Measurements from ENCODE around the gene MYO5A.

Gene MYO5A

GRCh38 chr15:52518487-52519371 is 10.0 kb downstream of the MYO5A start:
- TF ChIP-seq, protein P1, sequence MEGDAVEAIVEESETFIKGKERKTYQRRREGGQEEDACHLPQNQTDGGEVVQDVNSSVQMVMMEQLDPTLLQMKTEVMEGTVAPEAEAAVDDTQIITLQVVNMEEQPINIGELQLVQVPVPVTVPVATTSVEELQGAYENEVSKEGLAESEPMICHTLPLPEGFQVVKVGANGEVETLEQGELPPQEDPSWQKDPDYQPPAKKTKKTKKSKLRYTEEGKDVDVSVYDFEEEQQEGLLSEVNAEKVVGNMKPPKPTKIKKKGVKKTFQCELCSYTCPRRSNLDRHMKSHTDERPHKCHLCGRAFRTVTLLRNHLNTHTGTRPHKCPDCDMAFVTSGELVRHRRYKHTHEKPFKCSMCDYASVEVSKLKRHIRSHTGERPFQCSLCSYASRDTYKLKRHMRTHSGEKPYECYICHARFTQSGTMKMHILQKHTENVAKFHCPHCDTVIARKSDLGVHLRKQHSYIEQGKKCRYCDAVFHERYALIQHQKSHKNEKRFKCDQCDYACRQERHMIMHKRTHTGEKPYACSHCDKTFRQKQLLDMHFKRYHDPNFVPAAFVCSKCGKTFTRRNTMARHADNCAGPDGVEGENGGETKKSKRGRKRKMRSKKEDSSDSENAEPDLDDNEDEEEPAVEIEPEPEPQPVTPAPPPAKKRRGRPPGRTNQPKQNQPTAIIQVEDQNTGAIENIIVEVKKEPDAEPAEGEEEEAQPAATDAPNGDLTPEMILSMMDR (IDR thresholded peaks at IDR 0.05): no peak

- TF ChIP-seq, protein P1 (IDR thresholded peaks at IDR 0.05): no peak
Observed at GRCh38 chr15:52517014-52517413, 11.7 kb downstream of the MYO5A start.

- TF ChIP-seq, protein P1 (IDR thresholded peaks at IDR 0.05): no peak
Observed at GRCh38 chr15:52515343-52515742, 13.3 kb downstream of the MYO5A start.

DNA sequence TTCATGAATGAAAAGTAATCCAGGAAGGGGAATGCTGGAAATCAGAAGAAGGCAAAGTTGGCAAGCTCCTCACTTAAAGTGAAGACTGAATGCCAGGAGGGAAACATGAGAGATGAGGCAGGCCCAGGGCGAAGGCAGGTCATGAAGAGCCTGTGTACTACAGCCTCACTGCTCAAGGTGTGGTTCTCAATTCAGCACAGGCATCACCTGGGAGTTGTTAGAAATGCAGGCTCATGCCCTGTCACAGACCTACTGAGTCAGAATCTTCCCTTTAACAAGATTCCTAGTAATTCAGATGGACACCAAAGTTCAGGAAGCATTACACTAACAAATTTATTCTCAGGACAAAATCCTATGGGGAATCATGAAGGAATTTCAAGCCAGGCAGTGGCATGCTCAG is 14.2 kb downstream of the MYO5A start:
- TF ChIP-seq, protein P1 (IDR thresholded peaks at IDR 0.05): no peak

- TF ChIP-seq, protein P1 (IDR thresholded peaks at IDR 0.05): no peak
Observed at GRCh38 chr15:52511084-52511483, 17.6 kb downstream of the MYO5A start.

DNA sequence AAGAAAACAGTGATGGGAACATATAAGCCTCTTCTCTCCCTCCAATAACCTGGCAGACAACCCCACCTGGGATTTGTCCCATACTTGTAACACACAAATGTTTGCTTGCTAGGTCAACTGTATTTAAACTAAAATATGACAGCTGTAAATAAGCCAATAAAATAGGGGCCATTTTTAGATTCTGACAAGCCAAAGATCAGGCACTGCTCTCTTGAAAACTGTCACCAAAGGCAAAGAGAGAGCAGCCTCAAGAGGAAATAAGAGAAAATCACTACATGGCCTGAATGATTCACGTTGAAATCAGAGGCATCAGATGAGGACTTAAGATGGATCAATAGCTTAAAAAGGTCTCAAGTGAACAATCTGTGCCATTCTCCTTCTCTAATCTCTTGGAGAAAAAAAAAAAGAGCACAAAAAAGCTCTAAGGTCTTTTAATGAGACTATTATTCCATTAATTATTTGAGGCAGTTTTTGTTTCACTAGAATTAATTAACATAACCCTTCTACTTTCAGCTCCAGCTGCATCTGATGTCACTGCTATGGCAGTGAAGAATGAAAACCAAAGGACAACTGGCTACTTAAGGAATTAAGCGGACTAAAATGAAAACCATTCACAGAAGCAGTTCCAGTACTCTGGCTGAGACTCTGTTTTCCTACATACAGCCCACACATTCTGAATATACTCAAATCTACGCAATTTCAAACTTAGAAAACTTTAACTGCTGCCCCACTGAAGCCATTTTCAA is 19.0 kb downstream of the MYO5A start:
- TF ChIP-seq, protein P1 (IDR thresholded peaks at IDR 0.05): no peak

DNA sequence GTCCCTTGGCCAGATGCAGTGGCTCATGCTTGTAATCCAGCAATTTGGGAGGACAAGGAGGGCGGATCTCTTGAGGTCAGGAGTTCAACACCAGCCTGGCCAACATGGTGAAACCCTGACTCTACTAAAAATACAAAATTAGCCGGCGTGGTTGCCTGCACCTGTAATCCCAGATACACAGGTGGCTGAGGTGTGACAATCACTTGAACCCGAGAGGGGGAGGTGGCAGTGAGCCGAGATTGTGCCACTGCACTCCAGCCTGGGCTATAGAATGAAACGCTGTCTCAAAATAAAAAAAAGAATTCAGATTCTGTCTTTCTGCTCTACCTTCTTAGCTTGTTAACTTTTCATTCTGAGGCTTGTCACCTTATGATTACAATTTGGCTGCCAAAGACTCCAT is 22.1 kb downstream of the MYO5A start:
- TF ChIP-seq, protein P1 (IDR thresholded peaks at IDR 0.05): no peak
